ENCODE measurements around the gene VSIG2.
A peak's percentile ranks its signal among the peaks of the same experiment; 100 is the strongest.
"Not testable (repeated sequence)": the region's sequence is repeated elsewhere in the genome, so short reads cannot be mapped to it uniquely, and the experiment has no call there.

VSIG2 gene, protein sequence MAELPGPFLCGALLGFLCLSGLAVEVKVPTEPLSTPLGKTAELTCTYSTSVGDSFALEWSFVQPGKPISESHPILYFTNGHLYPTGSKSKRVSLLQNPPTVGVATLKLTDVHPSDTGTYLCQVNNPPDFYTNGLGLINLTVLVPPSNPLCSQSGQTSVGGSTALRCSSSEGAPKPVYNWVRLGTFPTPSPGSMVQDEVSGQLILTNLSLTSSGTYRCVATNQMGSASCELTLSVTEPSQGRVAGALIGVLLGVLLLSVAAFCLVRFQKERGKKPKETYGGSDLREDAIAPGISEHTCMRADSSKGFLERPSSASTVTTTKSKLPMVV
- total RNA-seq: 0 to 0.74 reads per million in 2 donors

DNA sequence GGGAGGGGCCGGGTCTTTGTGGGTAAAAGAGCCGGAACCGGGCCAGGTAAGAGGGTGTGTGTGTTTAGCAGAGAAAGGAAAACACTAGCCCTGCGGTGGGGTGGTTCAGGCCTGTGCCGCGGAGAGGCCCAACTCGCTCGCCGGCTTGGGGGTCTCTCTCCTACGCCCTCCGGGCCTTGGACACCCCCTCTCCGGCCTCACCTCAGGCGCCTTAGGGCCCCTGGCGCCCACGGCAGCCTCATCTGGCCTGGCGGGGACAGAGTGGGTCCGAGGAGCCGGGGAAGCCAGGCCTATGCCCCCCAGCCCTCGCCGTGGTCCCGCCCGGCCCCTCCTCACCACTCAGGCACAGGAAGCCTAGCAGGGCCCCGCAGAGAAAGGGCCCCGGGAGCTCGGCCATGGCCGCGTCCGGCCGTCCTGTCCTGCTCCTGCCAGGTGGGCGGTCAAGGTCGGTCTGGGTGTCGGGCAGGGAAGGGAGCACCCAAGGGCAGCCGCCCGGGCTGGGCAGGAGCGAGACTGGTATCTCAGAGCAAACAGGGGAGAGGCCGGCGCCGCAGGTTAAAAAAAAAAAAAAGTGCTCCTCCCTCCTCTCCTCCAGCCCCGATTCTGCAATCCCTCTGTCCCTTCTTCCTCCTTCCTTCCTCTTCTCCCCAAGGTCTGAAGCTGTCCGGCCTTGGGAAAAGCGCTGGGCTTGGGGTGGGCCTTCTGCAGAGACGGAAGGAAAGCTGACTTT lies at the start of gene VSIG2:
Gene VSIG2 (minus strand): TSS at position 515 of the 730 bp plus-strand sequence. CDS start 118 bp downstream, at position 397.
- no peak for DNase-seq

DNA sequence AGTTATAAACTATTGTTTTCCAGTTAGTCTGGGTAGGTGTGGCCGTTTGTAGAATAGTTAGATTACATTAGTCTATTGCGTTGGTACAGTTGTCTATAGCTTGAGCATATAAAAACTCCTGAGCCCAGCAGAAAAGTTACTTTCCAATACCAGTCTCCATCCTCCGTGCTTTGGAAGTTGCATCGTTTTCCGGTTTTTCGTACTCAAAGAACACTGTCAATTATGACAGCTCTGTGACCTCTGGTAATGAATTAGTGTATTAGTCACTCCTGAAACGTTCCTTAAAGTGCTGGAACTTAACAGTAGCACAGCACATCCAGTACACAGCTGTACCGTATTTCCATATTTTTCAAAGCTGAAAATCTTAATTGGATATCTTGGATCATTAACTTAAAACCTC lies 49.0 kb upstream of the VSIG2 start:
- DNase-seq: no peak

DNA sequence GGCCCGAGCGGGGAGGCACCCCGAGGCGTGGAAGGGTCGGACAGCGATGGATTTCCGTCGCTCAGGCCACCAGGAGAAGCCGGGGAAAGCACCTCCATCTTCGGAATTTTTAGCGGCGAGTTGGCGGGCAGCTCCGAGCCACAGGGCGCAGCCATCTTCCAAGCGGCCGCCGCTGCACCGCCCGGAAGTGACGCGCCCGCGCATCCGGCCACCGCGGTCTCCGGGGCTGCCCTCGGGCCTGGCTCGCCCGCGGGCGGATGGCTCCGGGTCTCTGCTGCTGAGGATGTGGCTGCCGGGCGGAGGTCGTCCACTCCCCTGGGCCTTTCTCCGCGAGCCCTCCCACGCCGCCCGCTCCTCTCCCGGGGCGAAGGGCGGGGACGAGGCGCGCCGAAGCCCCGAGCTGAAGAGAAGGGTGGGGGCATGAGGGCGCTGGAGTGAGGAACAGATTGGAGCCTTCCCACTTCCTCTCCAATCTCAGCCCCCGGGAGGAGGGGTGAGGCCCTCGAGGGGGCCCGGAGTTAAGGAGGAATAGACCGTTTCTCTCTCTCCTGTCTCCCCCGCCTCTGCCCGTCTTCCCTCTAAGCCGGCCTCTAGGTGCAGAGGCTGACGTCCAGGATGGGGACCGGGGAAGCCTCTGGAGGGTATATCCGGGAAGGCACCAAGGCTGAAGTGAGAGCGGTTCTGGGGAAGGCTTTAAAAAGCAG lies 48.3 kb upstream of the VSIG2 start, which contains the start of gene MSANTD2:
Gene MSANTD2 (minus strand): TSS at position 181 of the 704 bp plus-strand sequence. CDS start 26 bp downstream, at position 155.
- peak; percentile 64 to 88 (median 71) for DNase-seq

DNA sequence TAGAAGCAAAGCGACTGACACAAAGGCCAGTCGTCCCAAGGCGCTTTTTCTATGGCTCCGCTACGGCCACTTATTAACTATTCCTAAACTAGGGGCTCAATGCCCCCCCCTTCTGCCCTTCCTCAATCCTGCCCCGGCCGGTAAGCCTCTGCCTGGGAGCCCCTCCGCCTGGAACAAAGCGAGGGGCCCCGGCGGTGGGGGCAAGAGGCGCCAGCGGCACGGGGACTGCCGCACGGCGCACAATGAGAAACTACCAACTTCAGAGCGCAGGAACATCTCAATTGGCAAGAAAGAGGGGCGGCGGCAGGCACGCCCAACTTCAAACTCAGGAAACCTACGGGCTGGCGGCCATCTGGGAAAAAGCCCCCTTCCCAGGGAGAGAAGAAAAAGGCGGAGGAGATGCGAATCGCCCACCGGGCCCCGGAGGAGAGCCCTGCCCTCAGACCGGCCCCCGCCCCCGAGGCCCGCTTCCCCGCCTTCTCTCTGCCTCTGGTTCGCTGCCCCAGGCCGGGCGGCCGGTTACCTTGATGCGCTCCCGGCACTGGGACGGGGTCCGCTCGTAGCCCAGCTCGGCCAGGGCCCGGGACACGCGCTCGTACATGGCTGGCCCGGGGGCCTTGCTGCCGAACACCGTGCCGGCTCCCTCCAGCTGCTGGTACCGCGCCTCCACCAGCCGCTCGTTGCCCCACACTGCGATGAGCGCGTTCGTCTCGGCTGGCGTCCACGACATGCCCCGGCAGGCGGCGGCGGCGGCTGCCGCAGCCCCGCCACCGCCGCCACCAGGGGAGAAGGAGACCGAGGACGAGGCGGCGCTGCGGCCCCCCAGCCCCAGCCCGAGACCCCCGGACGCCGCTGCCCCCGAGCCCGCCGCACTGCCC lies 47.5 kb upstream of the VSIG2 start:
- DNase-seq: peak; percentile 8 to 57 (median 41)

DNA sequence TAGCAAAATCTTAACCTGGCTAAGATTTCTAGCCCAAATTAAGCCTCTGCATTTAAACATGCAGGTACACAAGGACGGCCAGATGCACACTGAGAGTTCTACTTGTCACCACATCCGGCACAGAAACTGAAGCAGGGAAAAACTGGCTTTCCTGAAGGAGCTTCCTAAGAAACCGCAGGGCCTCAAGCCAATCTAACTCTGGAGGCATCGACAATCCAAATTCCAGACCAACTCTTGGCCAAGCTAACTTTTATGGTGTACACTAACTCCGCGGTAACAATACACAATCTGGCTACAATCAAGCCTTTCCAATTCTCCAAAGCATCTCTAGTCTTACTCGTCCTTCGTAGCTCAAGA lies 46.9 kb upstream of the VSIG2 start:
- DNase-seq: peak in 1 of 5 experiments; percentile 27

DNA sequence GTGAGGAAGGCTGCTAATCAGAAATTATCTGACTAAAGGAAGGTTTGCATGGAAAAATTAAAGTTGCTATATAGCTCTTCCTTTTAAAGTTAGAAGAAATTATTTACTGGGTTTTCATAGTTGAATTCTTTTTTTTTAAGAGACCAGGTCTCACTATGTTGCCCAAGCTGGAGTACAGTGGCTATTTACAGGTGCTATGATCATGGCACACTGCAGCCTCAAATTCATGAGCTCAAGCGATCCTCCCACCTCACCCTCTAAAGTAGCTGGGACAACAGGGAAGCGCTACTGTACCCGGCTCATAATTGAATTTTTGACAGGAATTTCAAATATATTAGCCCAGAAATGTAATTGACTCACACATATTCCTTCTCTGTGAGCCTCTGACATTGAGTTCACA lies 44.3 kb upstream of the VSIG2 start:
- no peak for DNase-seq

DNA sequence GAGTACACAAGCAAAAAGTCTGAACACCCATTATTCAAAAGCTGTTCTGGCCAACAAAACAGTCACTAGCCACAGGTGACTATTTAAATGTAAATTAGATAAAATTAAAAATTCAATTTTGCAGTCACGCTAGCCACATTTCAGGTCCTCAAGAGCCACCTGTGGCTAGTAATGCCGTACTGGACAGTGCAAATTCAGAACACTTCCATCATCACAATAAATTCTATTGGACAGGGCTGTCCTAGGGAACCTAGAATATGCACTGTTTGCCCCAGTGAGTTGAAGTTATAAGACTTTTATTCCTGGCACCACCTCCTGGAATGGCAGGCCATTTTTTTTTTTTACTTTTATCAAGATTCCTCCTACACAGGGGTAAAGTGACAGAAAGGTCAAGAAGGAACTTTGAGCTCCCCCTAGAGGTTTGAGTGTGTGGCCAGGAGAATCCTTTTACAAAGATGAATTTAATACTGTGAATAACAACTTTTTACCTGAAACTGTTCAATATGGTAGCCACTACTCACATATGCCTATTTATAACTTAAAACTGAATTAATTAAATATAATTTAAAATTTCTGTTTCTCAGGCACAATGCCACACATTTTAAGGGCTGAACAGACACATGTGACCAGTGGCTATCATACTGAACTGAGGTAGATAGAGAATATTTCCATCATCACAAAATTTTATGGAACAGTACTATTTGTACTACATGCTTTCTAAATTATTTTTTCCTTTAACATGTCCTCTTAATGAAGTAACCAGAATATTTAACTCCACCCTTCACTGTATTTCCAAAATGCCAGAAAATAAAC lies 41.6 kb upstream of the VSIG2 start:
- peak in 1 of 5 experiments; percentile 63 for DNase-seq

DNA sequence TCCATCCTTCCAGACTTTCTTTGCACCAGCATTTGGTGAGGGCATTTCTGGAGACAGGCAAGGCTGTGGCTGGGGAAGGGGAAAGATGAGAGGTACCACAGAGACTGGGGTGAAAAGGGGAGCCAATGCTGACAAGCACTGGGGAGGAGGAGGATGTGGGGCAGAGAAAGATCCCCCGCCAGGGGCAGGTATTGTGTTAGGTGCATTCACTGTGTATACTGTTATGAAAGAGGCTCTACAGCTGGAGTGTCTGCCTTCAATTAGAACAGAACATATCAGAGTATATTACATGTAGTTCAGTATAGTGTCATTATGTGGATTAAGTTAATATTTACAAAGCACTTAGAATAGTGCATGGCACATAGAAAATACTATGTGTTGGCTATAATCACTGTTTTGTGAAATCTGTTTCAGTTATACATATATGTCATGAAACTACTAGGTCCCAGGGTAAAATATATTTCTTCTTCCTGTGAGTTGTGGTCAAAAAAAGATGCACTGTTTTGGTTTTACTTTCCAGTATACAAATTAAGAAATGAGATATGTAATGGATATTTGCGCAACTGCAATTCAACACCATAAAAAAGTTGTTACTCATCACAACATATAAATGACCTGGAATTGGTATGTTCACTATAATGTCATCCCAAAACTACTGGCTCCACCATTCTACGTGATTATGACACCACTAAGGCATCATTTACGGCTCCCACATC lies 39.7 kb upstream of the VSIG2 start:
- peak in 1 of 5 experiments; percentile 8 for DNase-seq

DNA sequence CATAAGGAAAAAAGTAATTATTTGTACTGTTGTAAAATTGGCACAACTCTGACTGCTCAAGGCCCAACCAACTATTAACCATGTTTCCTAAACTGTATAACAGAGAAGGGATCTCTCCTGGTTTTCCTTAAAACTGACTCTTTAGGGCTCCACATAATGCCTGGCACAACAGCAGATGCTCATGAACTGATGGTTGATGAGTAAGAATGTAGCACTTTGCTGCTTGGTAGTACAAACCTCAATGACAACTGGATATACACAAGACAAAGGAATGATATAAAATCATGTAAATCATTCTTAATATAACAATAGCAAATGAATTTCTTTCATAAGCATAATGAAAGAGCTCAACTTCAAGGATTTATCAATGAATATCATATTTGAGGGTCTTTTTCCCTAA lies 36.5 kb upstream of the VSIG2 start:
- no peak for DNase-seq

DNA sequence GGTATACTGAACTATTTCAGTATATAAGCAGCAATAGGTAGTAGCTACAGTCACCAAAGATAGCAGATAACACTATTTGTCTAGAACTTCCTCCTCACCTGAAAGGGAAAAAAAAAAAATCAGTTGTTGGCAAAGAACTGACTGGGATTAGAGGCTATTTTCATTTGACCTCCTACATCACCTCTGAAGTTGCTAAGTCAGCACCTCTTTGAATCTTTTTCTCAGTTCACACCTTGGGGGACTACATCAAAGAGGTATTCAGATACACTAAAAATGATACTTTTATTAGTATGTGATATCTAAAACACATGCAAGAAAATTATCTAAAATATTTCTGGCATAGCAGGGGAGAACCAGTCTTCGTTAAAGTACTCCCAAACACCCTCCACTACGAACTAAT lies 32.0 kb upstream of the VSIG2 start:
- no peak for DNase-seq

DNA sequence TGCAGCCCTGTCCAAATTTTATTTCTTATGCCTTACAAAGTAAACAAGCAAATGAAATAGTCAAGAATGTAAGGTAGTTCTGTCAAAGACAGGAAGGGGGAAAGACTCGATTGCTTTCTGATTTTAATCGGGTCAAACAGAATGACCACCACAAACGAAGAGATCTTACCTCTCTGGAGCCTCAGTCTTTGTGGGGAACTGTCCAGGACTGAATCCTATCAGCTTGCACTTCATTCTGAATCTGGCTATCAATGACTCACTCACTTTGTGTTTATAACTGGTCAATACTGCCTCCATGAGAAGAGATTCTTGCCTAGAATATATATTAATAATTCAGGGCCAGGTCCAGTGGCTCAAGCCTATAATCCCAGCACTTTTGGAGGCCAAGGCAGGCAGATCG lies 30.9 kb upstream of the VSIG2 start:
- DNase-seq: no peak

DNA sequence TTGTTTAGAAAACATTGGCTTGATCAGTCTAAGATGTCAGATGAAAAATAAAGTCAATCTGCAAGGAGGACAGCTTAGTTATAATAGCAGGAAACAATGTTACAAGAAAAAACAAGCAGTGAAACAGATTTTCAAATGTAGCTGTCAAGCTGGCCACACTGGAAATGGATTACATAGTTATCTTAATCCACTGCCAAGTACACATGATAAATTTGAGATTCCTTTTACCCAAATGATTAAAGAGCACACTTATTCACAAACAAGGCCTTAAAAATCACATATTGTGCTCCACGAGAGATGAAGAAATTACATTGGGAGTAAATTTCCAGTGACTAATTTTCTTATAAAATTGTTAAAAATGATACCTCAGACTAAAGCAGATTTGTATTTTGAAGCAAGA lies 27.5 kb upstream of the VSIG2 start:
- no peak for DNase-seq

DNA sequence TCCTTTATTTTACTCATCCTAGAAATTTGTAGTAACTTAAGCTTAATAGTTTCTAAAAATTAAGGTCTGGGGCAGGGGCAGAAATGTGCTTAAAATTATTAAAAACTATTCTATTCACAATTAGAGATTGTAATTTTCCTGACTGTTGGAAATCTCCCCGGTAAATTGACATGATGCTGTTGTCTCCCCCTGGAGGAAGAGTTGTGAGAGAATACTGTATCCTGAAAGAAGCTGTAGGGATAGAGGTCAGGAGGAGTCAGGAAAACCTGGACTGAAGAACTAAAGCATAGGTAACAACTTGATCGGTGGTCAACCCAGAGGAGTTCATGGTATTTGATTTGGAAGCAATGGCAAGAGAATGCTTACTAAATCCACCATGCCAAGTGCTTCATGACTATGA lies 26.2 kb upstream of the VSIG2 start:
- no peak for DNase-seq

DNA sequence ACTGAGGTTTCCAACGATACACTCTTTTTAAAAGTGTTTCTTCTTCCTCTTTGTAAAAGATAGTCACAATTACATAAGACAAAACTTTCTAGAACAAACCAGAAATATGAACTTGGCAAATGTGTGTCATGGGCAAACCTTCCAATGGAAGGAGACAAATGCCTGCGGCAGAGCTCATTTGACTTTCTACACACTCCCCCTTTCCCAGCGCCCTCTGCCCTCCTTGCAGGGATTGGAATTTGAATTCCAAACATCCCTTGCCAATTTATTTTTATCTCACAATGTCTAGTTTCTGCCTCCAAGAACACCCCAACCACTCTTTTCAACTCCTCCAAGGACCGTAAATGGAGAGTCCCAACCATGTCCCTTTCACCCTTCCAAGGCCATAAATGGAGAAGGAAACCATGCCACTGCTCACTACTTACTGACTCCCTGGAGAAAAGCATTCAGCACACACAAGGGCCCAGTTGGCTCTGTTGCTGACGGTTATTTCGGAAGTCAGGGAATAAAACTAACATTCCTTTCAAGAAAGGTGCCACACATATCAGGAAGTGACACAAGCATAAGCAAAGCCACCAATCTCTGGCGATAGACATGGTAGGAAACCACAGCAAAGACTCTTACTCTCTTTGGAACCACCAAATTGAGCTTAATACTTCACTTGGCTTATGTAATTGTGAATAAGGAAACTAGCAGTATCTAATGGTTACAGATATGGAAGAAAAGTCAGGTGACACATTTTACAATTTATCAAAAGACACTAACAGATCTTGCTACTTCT lies 25.0 kb upstream of the VSIG2 start:
- DNase-seq: no peak

DNA sequence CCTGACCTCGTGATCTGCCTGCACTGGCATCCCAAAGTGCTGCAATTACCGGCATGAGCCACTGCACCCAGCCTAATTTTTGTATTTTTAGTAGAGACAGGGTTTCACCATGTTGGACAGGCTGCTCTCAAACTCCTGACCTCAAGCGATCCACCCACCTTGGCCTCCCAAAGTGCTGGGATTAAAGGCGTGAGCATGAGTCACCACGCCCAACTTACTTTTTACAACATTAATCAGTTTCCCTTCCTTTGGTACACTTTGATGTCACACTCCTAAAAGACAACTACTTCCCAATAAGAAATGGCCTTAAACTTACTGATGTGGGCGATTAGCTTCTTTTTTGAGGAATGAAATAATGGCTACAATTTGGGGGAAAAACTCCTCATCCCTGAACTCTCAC lies 18.9 kb upstream of the VSIG2 start:
- DNase-seq: not testable (repeated sequence)

DNA sequence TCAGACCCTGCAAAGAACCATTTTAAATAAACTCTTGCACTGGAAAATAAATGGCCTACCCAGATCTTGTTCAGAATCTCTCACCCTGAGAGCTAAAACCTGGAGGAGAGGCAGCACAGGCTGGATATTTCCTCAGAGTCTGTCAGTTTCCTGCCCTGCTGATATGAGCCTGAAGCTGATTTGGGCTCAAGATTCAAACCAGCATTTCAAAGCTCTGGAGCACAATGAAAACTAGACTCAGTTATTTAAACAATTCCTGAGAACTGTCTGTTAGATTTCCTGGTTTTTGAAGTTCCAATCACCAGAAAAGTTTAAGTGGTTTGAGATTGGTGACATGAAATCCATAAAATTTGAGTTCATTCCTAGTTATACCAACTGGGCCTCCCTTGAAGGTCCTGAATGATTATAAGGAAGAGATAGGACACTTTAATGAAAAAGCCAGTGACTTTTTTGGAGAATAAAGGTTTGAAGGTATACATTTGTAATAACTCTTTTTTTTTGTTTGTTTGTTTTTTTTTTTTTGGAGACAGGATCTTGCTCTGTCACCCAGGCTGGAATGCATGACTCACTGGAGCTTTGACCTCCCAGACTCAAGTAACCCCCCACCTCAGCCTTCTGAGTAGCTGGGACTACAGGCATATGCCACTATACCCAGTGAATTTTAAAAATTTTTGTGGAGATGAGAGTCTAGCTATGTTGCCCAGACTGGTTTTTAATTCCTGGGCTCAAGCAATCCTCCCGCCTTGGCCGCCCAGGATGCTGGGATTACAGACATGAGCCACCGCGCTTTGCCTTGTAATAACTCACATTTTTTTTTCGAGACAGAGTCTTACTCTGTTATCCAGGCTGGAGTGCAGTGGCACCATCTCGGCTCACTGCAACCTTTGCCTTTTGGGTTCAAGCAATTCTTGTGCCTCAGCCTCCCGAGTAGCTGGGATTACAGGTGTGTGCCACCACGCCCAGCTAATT lies 18.0 kb upstream of the VSIG2 start:
- DNase-seq: no peak

DNA sequence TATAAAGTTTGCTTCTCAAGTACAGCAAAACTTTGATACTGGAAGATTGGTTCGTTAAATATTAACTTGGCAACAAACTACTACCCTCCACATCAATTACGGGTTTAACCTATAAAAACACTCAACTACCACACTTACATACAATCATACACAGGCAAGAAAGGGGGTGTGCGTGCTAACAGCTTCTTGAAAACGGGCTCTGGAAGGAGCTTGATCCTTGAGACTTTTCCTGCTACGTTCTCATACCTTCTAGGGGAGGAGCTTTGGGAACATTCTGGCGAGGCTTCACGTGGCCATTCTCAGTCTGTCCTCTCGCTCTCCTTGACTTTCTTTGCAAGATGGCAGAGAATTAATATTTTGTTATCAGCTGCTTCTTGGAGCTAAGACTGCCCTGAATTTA lies 16.9 kb upstream of the VSIG2 start:
- DNase-seq: no peak

DNA sequence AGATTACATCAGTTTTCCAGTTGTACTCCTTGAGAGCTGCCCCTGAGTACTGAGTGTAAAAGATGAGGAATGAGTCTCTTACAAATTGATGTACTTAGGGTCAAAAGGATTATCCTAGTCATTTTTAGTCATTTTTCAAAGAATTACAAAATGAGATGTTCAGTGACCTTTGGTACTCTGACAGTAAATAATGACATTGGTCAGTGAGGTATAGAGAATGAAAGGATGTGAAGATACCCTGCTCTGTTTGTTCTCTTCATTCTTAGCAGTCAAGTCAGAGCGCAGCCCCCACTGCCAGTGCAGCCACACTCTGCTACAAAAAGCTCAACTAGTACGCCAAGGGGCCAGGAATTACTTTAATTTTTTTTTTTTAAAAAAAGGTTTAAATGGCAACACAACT lies 14.1 kb upstream of the VSIG2 start:
- DNase-seq: no peak
